NCI-H226 (cell line): ENCODE measurements around the gene AK5.

Experiments
- DNase-seq: peaks from one replicate; pipeline ENCODE4 v3.0.0-alpha.2; 2015

Gene AK5

DNA sequence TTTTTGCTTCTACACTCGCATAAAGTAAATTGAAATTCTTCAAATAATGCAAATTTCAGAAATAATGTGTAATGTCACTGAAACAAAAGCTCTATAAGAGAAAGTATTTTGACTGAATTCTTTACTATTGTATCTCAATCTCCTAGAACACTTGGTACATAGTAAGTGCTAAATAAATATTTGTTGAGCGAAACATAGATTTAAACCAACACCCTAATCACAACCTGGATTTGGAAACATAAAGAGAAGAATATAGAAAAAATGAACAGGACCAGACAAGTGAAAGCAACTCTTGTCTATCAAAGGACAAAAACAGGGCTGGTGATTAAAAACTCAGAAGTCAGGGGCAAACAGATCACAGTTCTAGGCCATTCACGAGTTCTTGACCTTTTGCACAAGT, 74.3 kb downstream of the AK5 start:
- DNase-seq: no peak

GRCh38 chr1:77360256-77360655, 78.4 kb downstream of the AK5 start:
- DNase-seq: no peak

- no peak for DNase-seq
Observed at GRCh38 chr1:77361621-77362020, 79.8 kb downstream of the AK5 start.

- DNase-seq: no peak
Observed at GRCh38 chr1:77370161-77370560, 88.3 kb downstream of the AK5 start.

GRCh38 chr1:77370583-77371306, 88.9 kb downstream of the AK5 start:
- peak; percentile 85 for DNase-seq

- DNase-seq: peak; percentile 33
Observed at GRCh38 chr1:77371396-77371795, 89.6 kb downstream of the AK5 start.

DNA sequence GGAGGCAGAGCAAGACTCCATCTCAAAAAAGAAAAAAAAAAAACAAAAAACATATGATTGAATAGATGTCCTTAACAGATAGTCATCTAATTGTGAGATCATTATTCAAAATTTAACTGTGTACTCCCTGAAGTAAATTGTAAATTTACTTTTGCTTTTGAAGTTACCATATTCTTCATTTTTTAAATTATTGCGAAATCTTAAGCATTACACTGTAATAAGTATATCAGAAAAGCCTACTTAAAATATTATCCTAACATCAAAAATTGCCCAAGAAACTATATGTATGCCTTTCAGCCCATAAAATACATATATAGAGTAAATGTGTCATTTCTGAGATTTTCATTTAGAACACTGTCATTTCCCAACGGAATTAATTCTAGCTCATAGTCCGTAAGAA, 91.9 kb downstream of the AK5 start:
- DNase-seq: no peak

DNA sequence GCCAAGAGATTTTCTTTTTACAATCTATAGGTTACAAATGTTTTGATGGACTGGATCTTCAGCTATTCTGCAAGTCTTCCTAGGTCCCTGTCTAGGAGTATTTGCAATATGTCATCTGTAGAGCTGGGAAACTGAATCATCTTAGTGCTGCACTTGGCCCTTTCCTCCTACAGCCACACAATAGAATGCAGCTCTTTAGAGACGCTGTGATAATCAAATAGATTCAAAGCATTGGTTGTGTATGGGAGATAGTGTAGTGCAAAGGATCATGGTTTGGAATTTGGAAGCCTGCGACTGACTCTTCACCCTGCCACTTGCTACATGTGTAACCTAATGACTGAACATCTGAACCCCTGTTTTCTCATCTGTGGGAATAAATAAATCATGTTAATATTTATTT, 93.7 kb downstream of the AK5 start:
- no peak for DNase-seq

DNA sequence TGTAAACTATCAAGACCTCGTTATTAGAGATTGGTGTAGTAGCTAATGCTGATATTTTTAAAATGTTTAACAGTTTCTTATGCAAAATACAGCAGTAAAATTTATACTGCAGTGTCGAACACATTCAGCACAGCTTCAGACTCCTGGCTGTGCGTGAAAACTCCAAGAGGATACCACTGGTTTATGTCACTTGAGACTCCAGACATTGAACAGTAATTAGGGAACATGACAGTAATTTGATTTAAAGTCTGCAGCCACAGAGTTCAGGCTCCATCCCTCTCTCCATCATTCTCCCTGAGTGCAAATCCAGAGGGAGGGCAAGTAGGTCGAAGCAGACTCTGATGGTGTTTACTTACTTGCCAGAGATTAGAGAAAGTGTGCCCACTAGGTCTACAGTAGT, 94.2 kb downstream of the AK5 start:
- DNase-seq: no peak

- DNase-seq: peak; percentile 73
Observed at GRCh38 chr1:77378723-77379535, 97.1 kb downstream of the AK5 start.

GRCh38 chr1:77382366-77382765, 100.5 kb downstream of the AK5 start:
- DNase-seq: peak; percentile 4

DNA sequence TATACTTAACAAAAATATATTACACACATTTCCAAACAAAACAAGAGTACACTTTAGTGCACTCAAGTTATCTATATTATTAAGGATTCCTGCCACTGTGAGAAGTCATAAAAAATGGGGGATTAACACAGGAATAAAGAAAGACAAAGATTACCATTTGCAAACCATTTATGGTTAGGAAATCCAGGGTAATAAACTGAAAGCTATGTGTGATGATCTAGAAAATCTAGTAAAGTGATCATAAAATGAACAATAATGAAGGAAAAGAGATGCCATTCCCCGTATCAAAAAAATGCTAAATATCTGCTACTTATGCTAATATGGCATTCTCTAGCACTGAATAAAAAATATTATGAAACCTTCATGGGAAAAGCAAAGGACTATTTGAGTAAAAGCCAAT, 101.4 kb downstream of the AK5 start:
- DNase-seq: no peak

- DNase-seq: no peak
Observed at GRCh38 chr1:77385551-77385950, 103.7 kb downstream of the AK5 start.

DNA sequence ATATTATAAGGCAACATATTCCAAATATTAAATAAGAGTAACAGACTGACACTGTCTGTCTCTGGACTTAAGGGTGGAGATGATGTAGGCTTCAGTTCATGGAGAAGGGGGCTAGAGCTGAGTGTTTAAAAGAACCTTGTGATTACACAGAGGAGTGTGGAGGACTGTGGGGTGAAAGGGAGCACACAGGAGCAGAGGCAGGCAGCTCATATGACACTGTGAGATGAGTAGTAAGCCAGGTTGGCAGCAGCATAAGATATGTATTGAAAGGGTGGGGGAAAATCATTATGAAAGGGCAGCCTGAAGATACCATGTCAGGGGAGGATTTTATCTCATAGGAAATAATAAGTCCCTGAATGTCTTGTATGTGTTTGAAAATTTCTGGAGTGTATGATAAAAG, 104.5 kb downstream of the AK5 start:
- no peak for DNase-seq

DNA sequence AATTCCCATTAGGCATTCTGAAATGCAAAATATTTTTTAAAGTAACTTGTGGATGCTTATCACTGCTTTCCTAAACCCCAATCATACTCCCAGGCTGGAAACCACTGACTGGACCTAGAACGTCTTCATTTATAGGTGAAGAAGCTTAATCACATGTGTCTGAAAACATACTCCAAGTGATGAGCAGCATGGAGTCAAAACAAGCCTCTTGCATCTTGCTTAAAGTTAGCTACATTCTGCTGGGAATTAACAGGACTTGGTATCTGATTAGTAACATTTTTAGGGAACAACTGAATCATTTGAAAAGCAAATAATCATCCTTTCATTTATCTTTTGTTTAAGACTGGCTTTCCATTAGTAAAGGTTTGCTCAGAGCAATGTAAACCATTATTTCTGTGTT, 105.7 kb downstream of the AK5 start:
- no peak for DNase-seq

DNA sequence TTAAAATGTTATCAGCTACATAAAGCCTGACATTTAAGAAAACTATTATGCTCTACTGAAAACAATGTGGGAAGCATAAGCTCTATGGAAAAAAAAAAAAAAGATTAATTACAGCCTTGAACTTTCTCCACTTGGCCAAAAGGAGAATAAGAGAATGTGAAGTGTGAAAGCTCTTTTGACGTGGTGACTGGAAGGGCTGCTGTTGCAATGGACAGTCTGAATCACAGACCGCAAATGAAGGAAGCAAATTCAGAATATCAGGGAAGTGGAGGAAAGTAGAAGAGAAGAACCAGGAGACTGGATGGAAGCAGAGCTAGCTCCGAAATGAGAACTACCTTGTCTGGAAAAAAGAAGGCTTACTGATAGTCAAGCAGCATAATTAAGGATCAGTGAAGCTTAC, 106.8 kb downstream of the AK5 start:
- no peak for DNase-seq

GRCh38 chr1:77392486-77392885, 110.7 kb downstream of the AK5 start:
- no peak for DNase-seq

DNA sequence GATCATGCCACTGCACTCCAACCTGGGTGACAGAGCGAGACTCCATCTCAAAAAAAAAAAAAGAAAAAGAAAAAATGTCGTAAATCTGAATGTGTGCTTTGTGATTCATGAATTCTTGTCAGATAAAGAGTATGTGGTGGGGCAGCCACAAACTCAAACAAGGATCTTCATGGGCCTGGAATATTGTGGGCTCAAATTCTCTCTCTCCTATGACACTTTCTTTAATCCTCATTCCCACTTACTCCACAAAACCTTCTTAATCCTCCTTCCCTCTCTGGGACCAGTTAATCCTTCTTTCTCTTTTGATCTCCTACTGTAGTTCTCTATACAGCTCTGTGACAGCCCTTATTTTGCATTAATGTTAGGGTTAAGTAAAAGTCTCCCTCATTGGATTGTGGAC, 112.3 kb downstream of the AK5 start:
- DNase-seq: peak; percentile 55

GRCh38 chr1:77395051-77395450, 113.2 kb downstream of the AK5 start:
- no peak for DNase-seq

GRCh38 chr1:77398152-77398551, 116.3 kb downstream of the AK5 start:
- no peak for DNase-seq

DNA sequence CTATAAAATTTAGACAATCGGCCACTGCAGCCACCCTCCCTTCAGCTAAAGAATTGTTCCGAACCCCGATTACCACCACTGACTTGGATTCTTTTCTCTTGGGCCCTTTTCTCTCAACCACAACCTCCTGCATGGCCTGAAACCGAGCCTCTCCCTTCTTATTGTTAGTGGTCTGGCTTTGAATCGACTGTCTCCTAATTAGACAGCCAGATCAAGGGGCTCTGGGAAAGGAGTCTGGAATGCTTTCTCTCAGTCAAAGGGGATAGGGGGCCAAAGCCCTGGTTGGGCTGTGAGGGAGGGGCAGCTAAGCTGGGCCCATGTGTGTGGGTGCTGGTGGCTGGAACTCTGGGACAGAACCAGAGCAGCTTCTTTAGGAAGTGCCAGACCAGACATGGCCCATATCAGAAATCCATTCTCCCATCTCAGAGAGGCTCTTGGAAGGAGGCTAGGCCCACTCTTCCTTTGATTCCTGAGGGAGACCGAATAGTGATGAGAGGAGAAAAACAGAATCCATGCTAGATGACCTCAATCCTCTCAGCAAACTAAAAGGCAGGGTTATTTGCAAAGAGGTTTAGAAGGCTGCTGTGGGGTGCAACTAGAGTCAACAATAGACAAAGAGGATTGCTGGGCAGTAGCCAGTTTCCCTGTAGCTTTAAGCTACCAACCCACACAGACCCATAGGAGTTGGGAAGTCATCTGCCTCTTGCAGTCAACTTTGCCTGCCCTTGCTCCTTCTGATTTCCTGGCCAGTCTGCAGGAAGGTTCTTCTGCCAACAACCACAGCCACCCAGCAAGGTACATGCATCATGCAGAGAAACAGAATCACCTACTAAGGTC, 117.6 kb downstream of the AK5 start:
- no peak for DNase-seq

DNA sequence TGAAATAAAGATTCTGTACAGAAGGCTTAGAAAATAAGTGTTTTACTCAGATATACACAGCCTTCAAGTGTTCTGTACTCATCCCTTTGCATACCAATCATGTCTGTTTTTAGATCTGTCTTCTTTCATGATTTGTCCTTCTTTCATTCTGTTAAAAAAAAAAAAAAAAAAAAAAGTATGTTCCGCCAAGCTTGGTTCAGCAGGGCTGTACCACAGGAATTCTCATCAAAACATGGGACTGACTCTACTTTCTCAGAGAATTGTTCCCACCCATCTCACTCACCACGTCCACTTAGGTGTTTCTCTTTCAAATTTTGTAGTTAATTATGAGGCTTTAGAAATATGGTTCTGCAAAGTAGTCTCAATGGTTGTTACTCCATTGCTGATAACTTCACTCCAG, 119.0 kb downstream of the AK5 start:
- no peak for DNase-seq

- no peak for DNase-seq
Observed at GRCh38 chr1:77401384-77401783, 119.6 kb downstream of the AK5 start.

DNA sequence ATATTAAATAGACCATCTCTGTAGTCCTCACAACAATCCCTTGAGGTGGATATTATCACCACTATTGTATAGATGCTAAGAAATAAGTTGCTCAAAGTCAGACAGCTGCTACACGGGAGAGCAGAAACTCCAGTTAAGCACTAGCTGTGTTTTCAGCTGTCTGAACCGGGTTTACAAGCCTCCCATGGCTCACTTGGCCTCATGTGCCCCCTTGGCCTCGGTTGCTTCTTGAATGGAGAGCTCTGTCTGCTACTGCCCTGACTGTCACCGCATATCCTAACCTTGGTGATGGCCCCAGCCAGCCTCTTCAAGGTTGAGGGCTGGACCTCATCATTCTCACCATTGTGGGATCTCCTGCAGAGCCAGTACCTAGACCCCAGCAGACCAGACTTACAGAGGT, 123.4 kb downstream of the AK5 start:
- no peak for DNase-seq
